NCI-H1930 (cell line): ENCODE measurements around the gene ISL2.

Experiments
- DNase-seq, 2 experiments: peaks; one replicate each; lab custom pipeline; 2025; lab: John Stamatoyannopoulos, UW

ISL2 gene

GRCh38 chr15:76377217-76377616 is 40.6 kb downstream of the ISL2 start:
- no peak for DNase-seq

- no peak for DNase-seq
Measured at GRCh38 chr15:76377751-76378150, 41.2 kb downstream of the ISL2 start.

GRCh38 chr15:76378691-76379090 is 42.1 kb downstream of the ISL2 start:
- DNase-seq = no peak

- no peak for DNase-seq
Measured at GRCh38 chr15:76380249-76380648, 43.7 kb downstream of the ISL2 start.

- DNase-seq = no peak
Measured at GRCh38 chr15:76381366-76381765, 44.8 kb downstream of the ISL2 start.

- DNase-seq = no peak
Measured at GRCh38 chr15:76382987-76383728, 46.6 kb downstream of the ISL2 start.

- no peak for DNase-seq
Measured at GRCh38 chr15:76384409-76384808, 47.8 kb downstream of the ISL2 start.

GRCh38 chr15:76386178-76386577 is 49.6 kb downstream of the ISL2 start:
- DNase-seq = no peak

- DNase-seq = no peak
Measured at GRCh38 chr15:76386926-76387325, 50.4 kb downstream of the ISL2 start.

GRCh38 chr15:76390571-76390970 is 54.0 kb downstream of the ISL2 start:
- DNase-seq = no peak

- no peak for DNase-seq
Measured at GRCh38 chr15:76391309-76391708, 54.7 kb downstream of the ISL2 start.

- DNase-seq = no peak
Measured at GRCh38 chr15:76391847-76392246, 55.3 kb downstream of the ISL2 start.
